ENCODE measurements around the gene IRAK4.

The IRAK4 gene

DNA sequence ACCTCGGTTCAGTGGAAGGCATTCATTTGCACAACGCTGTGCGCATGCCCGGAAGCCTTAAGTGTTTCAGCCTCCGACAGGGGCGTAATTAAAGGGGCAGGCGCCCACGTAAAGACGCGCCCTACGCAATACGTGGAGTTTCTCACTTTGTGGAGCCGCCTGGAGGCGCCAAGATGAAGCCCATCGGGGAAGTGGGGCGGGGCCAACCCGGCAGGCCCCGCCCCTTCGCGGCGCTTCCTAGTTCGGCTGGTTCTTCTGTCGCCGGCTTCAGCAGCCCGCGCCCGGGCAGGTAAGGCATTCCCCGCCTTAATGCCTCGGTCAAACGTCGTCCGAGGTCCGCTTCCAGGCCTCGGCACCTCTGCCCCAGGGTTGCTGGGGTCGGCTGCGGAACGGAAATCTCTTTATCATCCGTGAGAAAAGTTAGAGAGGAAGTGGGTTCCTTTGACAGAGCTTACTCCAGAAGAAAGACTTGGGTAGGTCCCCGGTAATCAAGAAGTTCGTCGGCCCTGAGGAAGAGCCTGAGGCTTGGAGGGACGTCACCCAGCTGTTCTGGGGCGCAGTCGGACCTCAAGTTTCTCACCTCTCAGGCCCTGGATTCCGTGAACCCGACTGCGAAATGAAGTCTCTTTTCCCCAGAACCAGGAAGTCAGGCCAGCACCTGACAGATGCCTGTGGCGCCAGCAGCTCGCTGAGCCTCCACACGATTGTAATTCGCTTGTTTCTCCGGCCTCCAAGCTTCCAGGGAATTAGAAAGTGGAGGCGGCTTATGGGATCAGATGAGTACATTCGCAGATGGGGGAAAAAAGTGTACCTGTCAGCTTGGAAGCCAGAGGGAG, at the start of gene IRAK4, which contains the start of gene PUS7L:
IRAK4 (plus strand) TSS at position 224 of the 836 bp plus-strand sequence. CDS start 9,161 bp downstream, outside the sequence.
PUS7L (minus strand) TSS at position 63 of the 836 bp plus-strand sequence. CDS start 3,545 bp downstream, outside the sequence.
- Histone ChIP-seq H3K36me3 (ENCODE audit: control insufficient read depth, insufficient read depth, low read length) (no peaks in the 10 kb centered on the region), H3K4me3 (ENCODE audit: low read length) (peak within 1 kb of the TSS; percentile 93), H3K9ac (ENCODE audit: low read length) (peak within 1 kb of the TSS; percentile 73), H3K27me3 (ENCODE audit: control insufficient read depth, insufficient read depth, low read length) (no peaks in the 10 kb centered on the region), H3K4me1 (ENCODE audit: control insufficient read depth, insufficient read depth, low read length) (peaks cover 13% of the 10 kb centered on the region), H3K27ac (ENCODE audit: low read depth, low read length) (peak within 1 kb of the TSS; percentile 87)

GRCh38 chr12:43711348-43711747, 47.4 kb upstream of the IRAK4 start:
- Histone ChIP-seq H3K27me3 (ENCODE audit: control insufficient read depth, insufficient read depth, low read length) (no peaks in the 10 kb centered on the region), H3K4me3 (ENCODE audit: low read length) (no peak overlapping the region), H3K4me1 (ENCODE audit: control insufficient read depth, insufficient read depth, low read length) (no peaks in the 10 kb centered on the region), H3K27ac (ENCODE audit: low read depth, low read length) (no peak overlapping the region), H3K36me3 (ENCODE audit: control insufficient read depth, insufficient read depth, low read length) (no peaks in the 10 kb centered on the region), H3K9ac (ENCODE audit: low read length) (no peak overlapping the region)

- no peak overlapping the region for H3K27ac ChIP-seq (ENCODE audit: low read depth, low read length)
- no peak overlapping the region for H3K4me3 ChIP-seq (ENCODE audit: low read length)
- H3K4me1 ChIP-seq (ENCODE audit: control insufficient read depth, insufficient read depth, low read length): no peaks in the 10 kb centered on the region
- no peaks in the 10 kb centered on the region for H3K27me3 ChIP-seq (ENCODE audit: control insufficient read depth, insufficient read depth, low read length)
- H3K9ac ChIP-seq (ENCODE audit: low read length): no peak overlapping the region
- no peaks in the 10 kb centered on the region for H3K36me3 ChIP-seq (ENCODE audit: control insufficient read depth, insufficient read depth, low read length)
Observed at GRCh38 chr12:43722621-43723020, 36.1 kb upstream of the IRAK4 start.

DNA sequence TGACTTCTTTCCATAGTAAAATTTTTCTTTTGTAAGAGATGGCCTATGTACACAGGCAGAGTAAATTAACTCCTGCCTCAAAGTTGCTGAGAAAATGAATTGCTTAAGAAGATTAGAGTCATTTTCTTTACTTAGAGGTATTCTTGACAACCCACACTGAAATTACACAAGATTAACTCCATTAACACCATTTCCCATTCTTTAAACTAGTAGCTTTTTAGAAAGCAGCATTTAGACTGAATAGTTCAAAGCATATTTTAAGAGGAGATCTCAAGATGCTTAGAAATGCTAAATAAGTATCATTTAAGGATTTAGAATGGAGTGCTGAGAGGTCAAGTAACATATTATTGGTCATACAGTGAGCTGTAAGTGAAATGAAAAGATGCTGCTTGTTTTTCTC, 35.6 kb upstream of the IRAK4 start:
- Histone ChIP-seq H3K9ac (ENCODE audit: low read length) (no peak overlapping the region), H3K27me3 (ENCODE audit: control insufficient read depth, insufficient read depth, low read length) (no peaks in the 10 kb centered on the region), H3K4me1 (ENCODE audit: control insufficient read depth, insufficient read depth, low read length) (no peaks in the 10 kb centered on the region)

GRCh38 chr12:43728117-43728516, 30.6 kb upstream of the IRAK4 start:
- Histone ChIP-seq H3K27me3 (ENCODE audit: control insufficient read depth, insufficient read depth, low read length) (no peaks in the 10 kb centered on the region), H3K4me1 (ENCODE audit: control insufficient read depth, insufficient read depth, low read length) (no peaks in the 10 kb centered on the region), H3K36me3 (ENCODE audit: control insufficient read depth, insufficient read depth, low read length) (no peaks in the 10 kb centered on the region), H3K4me3 (ENCODE audit: low read length) (no peak overlapping the region), H3K9ac (ENCODE audit: low read length) (no peak overlapping the region), H3K27ac (ENCODE audit: low read depth, low read length) (no peak overlapping the region)

More for the DNA sequence above, 35.6 kb upstream of the IRAK4 start:
- Histone ChIP-seq H3K4me3 (ENCODE audit: low read length) (no peak overlapping the region), H3K36me3 (ENCODE audit: control insufficient read depth, insufficient read depth, low read length) (no peaks in the 10 kb centered on the region), H3K27ac (ENCODE audit: low read depth, low read length) (no peak overlapping the region)

- H3K27ac ChIP-seq (ENCODE audit: low read depth, low read length): no peak overlapping the region
- no peaks in the 10 kb centered on the region for H3K36me3 ChIP-seq (ENCODE audit: control insufficient read depth, insufficient read depth, low read length)
- no peak overlapping the region for H3K9ac ChIP-seq (ENCODE audit: low read length)
- H3K27me3 ChIP-seq (ENCODE audit: control insufficient read depth, insufficient read depth, low read length): no peaks in the 10 kb centered on the region
- no peak overlapping the region for H3K4me3 ChIP-seq (ENCODE audit: low read length)
- H3K4me1 ChIP-seq (ENCODE audit: control insufficient read depth, insufficient read depth, low read length): no peaks in the 10 kb centered on the region
Observed at GRCh38 chr12:43728698-43729097, 30.1 kb upstream of the IRAK4 start.

- H3K27me3 ChIP-seq (ENCODE audit: control insufficient read depth, insufficient read depth, low read length): no peaks in the 10 kb centered on the region
- H3K4me1 ChIP-seq (ENCODE audit: control insufficient read depth, insufficient read depth, low read length): no peaks in the 10 kb centered on the region
- H3K4me3 ChIP-seq (ENCODE audit: low read length): no peak overlapping the region
- H3K27ac ChIP-seq (ENCODE audit: low read depth, low read length): no peak overlapping the region
- no peaks in the 10 kb centered on the region for H3K36me3 ChIP-seq (ENCODE audit: control insufficient read depth, insufficient read depth, low read length)
- H3K9ac ChIP-seq (ENCODE audit: low read length): no peak overlapping the region
Observed at GRCh38 chr12:43730283-43730682, 28.5 kb upstream of the IRAK4 start.

- peaks cover 3% of the 10 kb centered on the region for H3K36me3 ChIP-seq (ENCODE audit: control insufficient read depth, insufficient read depth, low read length)
- H3K4me3 ChIP-seq (ENCODE audit: low read length): no peak overlapping the region
- H3K9ac ChIP-seq (ENCODE audit: low read length): no peak overlapping the region
- no peaks in the 10 kb centered on the region for H3K27me3 ChIP-seq (ENCODE audit: control insufficient read depth, insufficient read depth, low read length)
- H3K4me1 ChIP-seq (ENCODE audit: control insufficient read depth, insufficient read depth, low read length): no peaks in the 10 kb centered on the region
- H3K27ac ChIP-seq (ENCODE audit: low read depth, low read length): no peak overlapping the region
Observed at GRCh38 chr12:43733687-43734086, 25.1 kb upstream of the IRAK4 start.

- Histone ChIP-seq H3K36me3 (ENCODE audit: control insufficient read depth, insufficient read depth, low read length) (peaks cover 7% of the 10 kb centered on the region), H3K4me1 (ENCODE audit: control insufficient read depth, insufficient read depth, low read length) (no peaks in the 10 kb centered on the region), H3K27ac (ENCODE audit: low read depth, low read length) (no peak overlapping the region), H3K9ac (ENCODE audit: low read length) (no peak overlapping the region), H3K4me3 (ENCODE audit: low read length) (no peak overlapping the region), H3K27me3 (ENCODE audit: control insufficient read depth, insufficient read depth, low read length) (no peaks in the 10 kb centered on the region)
Observed at GRCh38 chr12:43736927-43737440, 21.8 kb upstream of the IRAK4 start.

- Histone ChIP-seq H3K9ac (ENCODE audit: low read length) (no peak overlapping the region), H3K27me3 (ENCODE audit: control insufficient read depth, insufficient read depth, low read length) (no peaks in the 10 kb centered on the region), H3K36me3 (ENCODE audit: control insufficient read depth, insufficient read depth, low read length) (peaks cover 7% of the 10 kb centered on the region), H3K4me3 (ENCODE audit: low read length) (no peak overlapping the region), H3K27ac (ENCODE audit: low read depth, low read length) (no peak overlapping the region), H3K4me1 (ENCODE audit: control insufficient read depth, insufficient read depth, low read length) (no peaks in the 10 kb centered on the region)
Observed at GRCh38 chr12:43737646-43738045, 21.1 kb upstream of the IRAK4 start.

- no peak overlapping the region for H3K9ac ChIP-seq (ENCODE audit: low read length)
- H3K4me3 ChIP-seq (ENCODE audit: low read length): no peak overlapping the region
- no peaks in the 10 kb centered on the region for H3K4me1 ChIP-seq (ENCODE audit: control insufficient read depth, insufficient read depth, low read length)
- no peak overlapping the region for H3K27ac ChIP-seq (ENCODE audit: low read depth, low read length)
- peaks cover 7% of the 10 kb centered on the region for H3K36me3 ChIP-seq (ENCODE audit: control insufficient read depth, insufficient read depth, low read length)
- H3K27me3 ChIP-seq (ENCODE audit: control insufficient read depth, insufficient read depth, low read length): no peaks in the 10 kb centered on the region
Observed at GRCh38 chr12:43740511-43741100, 18.1 kb upstream of the IRAK4 start.

- H3K9ac ChIP-seq (ENCODE audit: low read length): no peak overlapping the region
- no peaks in the 10 kb centered on the region for H3K4me1 ChIP-seq (ENCODE audit: control insufficient read depth, insufficient read depth, low read length)
- H3K4me3 ChIP-seq (ENCODE audit: low read length): no peak overlapping the region
- no peaks in the 10 kb centered on the region for H3K27me3 ChIP-seq (ENCODE audit: control insufficient read depth, insufficient read depth, low read length)
- H3K27ac ChIP-seq (ENCODE audit: low read depth, low read length): no peak overlapping the region
- peaks cover 4% of the 10 kb centered on the region for H3K36me3 ChIP-seq (ENCODE audit: control insufficient read depth, insufficient read depth, low read length)
Observed at GRCh38 chr12:43742106-43742505, 16.6 kb upstream of the IRAK4 start.
